NCI-H2196 treated with DMSO at 0.1 percent for 48 hours (cell line): ENCODE measurements around the gene LGI2.
"Not testable (repeated sequence)": the region's sequence is repeated elsewhere in the genome, so short reads cannot be mapped to it uniquely, and the experiment has no call there.

ENCODE experiments used
- DNase-seq: peaks from one replicate; lab custom pipeline; 2025; ENCODE audit not compliant: unreplicated experiment; lab: John Stamatoyannopoulos, UW

The LGI2 gene, protein sequence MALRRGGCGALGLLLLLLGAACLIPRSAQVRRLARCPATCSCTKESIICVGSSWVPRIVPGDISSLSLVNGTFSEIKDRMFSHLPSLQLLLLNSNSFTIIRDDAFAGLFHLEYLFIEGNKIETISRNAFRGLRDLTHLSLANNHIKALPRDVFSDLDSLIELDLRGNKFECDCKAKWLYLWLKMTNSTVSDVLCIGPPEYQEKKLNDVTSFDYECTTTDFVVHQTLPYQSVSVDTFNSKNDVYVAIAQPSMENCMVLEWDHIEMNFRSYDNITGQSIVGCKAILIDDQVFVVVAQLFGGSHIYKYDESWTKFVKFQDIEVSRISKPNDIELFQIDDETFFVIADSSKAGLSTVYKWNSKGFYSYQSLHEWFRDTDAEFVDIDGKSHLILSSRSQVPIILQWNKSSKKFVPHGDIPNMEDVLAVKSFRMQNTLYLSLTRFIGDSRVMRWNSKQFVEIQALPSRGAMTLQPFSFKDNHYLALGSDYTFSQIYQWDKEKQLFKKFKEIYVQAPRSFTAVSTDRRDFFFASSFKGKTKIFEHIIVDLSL

DNA sequence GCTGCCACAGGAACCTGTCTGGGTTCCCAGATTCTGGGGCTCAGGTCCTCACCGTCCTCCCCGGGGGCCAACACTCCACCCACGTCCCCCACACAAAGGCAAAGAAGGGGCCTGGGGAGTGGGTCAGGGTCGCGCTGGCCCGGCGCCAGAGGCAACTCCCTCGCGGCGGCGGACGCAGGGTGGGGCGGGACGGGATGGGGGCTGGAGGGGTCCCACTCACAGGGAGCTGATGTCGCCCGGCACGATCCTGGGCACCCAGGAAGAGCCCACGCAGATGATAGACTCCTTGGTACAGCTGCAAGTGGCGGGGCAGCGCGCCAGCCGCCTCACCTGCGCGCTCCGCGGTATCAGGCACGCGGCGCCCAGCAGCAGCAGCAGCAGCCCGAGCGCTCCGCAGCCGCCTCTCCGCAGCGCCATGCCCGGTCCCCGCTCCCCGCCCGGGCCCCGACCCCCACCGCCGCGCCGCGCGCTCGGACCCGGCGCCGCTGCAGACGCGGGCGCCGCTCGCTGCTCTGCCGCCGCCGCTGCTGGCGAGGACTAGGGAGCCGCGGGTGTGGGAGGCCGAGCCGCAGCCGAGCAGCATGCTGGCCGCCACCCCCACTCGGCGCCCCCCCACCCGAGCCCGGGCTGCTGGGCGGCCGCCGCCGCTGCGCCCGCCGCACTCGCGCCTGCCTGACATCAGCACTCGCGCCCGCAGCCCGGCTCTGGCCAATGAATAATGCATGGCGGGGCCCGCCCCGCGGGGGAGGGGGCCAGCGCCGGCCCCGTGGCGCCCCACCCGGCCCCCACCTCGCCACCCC, at the start of gene LGI2:
Gene LGI2, minus strand, starts transcription at position 670 of the 800 bp plus-strand sequence. Its CDS starts 253 bp downstream, at position 417.
- DNase-seq = no peak

DNA sequence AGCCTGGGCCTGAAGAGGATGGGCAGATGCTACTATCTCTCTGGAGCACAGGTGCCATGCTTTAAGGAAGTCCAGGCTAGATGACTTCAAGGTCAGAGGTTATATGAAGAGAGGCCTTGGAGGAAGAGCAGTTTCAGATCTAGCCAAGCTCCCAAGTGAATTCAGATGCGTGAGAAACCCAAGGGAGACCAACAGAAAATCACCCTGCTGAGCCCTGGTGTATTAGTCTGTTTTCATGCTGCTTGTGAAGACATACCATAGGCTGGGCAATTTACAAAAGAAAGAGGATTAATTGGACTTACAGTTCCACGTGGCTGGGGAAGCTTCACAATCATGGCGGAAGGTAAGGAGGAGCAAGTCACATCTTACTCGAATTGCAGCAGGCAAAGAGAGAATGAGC, 47.8 kb upstream of the LGI2 start:
- DNase-seq = no peak

DNA sequence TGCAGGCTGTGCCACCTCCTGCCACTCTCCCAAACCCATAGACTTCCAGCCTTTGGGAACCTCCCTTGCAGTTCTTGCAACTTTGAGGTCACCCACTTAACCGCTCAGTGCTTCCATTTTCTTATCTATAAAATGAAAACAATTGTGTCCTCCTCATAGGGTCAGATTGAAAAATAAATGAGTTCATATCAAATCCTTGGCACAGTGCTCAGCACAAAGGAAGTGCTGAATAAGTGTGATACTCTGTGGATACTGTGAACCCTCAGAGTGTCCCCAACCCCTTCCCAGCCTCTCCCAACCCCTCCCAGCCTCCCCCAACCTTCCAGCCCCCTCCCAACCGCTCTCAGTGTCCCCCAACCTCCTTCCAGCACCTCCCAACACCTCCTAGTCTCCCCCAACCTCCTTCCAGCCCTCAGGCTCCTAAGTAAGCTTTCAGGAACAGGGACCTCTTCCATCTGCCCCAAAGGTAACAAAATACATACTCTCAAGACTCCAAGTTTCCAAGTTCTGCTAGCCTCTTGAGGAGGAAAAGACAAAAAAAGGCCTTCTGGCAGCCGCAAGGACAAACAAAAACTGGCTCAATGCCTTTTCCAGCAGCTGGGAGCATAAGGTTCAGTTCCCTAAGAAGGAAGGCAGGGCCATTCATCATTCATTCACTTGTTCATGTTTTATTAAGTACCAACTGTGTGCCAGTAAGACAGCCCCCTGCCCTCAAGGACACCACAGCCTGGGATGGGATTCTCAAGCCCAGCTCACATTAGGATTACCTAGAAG, 46.1 kb upstream of the LGI2 start:
- DNase-seq = no peak

DNA sequence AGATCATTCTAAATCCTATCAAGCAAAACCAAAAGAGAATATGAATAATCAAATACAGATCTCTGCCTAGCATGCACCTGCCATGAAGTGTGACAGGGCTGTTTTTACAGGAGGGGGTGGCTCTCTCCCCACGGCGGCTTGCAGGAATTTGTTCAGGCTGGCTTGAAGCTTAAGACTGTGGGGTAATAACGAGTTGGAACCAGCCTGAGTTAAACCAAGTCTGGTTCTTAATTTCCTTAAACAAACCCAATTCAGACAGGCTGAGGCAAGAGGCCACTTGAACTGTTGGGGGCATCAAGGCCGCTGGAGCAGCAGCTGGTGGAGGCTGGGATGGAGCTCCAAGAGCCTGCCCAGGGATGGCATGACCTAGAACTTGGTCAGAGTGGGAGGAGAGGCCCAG, 45.1 kb upstream of the LGI2 start:
- no peak for DNase-seq

DNA sequence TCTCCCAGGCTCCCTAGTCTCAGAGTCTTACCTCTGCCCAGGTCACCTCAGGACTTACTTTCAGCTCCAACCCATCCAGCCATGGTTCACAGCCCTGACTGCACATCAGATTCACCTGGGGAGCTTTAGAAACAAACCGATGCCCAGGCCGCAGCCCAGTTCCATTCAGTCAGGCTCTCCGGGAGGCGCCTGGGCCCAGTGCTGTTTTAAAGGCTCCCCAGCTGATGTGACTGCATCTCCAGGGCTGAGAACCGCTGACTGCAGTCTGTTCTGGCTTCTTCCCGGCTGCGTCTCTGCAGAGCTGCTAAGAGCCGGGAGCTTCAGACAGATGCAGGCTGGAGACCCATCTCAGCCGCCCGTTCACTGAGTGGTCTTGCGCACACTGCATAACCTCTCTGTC, 44.4 kb upstream of the LGI2 start:
- DNase-seq = no peak

DNA sequence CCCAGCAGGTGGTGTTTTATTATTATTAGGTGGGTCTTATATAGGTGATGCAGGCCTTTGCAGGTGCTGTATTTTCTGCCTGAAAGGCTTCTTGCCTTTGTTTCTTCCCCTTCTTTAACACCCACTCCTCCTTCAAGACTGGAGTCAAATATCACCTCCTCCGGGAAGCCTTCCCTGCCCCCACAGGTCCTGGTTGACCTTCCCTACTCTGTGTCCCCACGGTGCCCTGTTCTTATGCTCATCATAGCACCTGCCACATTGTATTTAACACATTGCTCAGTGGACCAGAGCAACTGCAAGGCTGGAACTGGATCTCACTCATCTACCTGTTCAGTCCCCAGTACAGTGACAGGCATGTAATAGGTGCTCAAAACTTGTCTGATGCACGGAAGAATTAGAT, 39.8 kb upstream of the LGI2 start:
- no peak for DNase-seq

DNA sequence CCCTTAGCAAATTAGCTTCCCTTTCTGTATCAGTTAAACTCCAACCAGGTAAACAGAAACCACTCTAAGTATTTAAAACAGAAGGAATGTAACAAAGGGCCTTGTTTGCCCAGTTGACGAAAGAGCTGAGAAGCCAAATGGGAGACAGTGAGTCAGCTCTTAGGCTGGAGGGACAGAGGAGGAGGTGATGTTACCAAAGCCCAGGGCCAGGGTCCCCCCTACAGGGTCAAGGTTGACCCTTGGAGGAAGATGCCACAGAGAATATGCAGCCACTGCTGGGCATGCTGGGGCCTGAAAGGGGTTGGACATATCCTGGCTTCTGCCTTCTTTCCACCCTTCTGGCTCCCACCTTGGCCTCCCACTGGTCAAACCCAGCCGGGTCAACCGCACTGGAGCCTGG, 38.3 kb upstream of the LGI2 start:
- DNase-seq = no peak

DNA sequence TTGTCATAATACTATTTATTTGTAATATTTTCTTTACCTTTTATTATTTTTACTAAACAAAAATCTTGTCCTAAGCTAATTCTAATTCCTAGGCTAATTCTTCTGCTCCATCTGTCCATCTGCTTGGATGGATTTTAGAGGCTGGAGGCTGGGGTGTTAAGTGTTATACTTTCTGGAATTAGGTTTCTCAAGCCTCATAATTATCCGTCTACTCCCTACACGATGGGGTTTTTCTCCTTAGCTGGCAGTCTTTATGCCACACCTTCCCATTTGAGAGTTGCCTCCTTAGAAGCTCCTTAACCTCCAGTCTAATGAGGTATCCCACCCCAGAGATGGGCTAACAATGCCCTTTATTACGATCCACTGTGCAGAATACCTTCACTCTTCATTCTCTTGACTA, 37.6 kb upstream of the LGI2 start:
- no peak for DNase-seq

DNA sequence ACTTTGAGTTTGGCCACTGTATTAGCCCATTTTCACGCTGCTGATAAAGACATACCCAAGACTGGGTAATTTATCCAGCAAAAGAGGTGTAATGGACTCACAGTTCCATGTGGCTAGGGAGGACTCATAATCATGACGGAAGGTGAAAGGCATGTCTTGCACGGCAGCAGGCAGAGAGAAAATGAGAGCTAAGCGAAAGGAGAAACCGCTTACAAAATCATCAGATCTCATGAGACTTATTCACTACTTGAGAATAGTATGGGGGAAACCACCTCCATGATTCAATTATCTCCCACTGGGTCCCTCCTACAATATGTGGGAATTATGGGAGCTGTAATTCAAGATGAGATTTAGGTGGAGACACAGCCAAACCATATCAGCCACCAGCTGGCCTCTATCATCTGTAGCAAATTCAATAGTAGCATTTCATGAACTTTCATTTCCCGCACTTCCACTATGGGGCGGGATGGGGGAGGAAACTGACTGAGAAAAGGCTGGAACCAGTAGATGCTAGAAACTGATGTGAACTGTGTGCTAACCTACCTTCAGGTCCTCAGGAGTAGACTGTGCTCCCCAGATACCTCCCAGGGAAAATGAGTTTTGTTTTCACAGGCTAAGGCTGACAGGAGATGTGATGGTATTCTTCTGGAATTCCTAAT, 35.3 kb upstream of the LGI2 start:
- DNase-seq = no peak

DNA sequence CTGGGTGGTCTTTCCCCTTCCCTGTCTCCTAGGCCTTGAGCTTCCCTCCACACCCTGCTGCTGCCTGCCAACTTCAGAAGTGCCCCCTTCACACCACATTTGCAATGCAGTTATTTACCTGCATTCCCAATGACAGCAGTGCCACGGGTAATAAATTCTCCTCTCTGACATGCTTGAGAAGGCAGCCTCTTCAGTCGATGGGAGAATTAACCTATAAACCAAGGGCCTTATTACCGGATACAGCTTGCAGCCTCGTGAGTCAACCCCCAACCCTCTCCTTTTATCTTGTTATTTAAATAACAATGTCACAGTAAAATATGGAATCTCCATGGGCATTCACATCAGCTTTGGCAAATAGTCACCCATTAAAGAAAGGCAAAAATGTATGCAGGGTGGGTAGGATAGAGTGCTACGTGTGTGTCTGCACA, 34.7 kb upstream of the LGI2 start:
- DNase-seq = no peak

DNA sequence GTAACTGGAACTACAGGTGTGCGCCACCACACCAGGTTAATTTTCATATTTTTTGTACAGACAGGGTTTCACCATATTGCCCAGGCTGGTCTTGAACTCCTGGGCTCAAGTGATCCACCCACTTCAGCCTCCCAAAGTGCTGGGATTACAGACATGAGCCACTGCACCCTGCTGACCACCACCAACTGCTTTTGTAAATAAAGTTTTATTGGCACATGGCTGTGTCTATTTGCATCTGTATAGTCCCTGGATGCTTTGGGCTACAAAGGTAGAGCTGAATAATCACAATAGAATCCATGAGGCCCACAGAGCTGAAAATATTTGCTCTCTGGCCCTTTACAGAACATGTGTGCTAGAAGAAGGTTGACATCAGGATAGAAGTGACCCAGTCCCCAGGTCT, 33.7 kb upstream of the LGI2 start:
- not testable (repeated sequence) for DNase-seq

DNA sequence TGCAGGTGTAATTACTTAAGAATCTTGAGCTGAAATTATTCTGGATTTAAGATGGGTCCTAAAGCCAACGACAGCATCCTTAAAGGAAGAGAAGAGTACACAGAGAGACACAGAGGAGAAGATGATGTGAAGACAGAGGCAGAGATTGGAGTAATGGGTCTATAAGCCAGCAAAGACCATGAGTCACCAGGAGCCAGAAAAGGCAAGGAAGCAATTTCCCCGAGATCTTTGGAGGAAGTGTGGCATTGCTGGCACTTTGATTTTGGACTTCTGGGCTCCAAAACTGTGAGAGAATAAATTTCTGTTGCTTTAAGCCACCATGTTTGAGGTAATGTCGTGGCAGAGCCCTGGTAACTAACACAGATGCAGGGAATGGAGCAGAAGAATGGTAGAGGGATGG, 32.4 kb upstream of the LGI2 start:
- no peak for DNase-seq

DNA sequence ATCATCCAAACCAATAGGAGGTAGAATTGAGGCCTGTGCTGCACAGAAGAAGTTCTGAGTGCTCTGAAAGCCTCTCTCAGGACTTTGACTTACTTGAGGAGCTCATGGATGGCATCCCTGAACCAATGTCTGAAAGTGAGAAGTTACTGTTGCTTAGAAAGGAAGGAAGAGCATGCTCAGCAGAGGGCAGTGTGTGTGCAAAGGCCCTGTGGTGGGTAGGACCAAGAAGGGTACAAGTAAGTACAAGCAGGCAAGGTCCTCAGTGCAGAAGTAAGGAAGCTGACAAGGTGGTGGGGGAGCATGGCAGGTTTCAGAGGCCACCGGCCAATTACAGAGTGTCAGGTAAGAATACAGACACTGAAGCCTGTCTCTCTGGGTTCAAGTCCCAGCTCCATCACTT, 31.4 kb upstream of the LGI2 start:
- no peak for DNase-seq

DNA sequence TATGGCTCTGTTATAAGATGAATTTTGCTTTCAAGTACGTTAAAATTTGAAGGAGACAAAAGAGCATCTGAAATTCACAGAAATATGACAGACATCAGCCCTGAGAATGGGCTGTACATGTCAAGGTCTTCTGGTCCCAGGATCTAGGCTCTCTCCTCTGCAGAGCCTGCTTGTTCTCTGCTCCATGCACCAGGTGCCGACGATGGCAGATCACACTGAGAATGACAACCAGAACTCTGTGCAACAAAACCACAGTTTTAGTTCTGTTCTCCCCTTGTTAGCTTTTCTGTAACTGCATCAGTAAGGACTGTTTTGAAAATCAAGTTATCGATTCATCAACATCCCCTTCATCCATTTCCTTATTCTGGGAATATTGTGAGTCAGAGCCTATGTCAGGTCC, 30.9 kb upstream of the LGI2 start:
- no peak for DNase-seq

DNA sequence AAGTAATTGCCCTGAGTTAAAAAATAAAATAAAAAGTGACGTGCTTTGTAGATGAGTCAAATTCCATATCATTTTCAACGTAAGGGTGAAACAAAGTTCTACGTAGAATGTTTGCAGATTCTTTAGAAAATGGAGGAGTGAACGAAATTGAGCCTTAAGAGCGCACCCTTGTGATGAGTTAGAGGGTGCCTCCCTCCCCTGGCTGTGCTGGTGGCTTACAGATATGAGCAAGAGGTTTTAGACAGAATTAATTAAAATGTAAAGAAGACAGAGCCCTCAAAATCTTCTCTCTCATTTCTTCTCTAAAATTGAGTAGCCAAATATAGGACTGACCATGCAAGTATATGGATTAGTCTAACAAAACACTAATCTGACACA, 30.2 kb upstream of the LGI2 start:
- DNase-seq = no peak

DNA sequence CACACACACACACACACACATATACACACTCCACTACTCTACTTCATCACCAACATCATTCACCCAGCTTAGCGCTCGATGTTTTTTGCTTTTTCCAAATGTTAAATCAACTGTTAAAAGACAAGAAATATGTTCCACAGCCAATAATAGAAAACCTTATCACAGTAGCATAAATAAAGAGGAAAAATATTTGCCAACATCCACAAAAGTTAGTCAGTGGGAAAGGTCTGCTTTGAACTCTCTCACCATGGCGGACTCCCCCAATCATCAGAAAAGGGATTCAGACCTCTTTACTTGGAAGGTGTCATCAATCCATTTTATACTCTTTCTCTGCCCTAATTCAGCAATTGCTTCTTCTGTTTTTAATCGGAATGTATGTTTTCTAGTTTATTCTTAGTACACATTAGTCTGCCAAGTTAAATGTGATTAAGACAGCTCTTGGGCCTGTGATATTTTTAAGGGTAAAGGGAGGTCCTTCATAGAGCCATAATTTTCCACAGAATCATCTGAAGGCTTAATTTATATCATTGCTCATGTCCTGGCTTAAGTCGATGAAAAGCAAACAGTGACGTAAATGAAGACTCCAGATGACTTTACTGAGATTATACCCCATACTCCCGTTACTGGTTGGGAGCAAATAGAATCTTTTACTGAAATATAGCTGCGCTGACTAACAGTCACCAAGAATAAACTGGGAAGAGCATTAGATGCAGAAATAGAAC, 29.7 kb upstream of the LGI2 start:
- no peak for DNase-seq

DNA sequence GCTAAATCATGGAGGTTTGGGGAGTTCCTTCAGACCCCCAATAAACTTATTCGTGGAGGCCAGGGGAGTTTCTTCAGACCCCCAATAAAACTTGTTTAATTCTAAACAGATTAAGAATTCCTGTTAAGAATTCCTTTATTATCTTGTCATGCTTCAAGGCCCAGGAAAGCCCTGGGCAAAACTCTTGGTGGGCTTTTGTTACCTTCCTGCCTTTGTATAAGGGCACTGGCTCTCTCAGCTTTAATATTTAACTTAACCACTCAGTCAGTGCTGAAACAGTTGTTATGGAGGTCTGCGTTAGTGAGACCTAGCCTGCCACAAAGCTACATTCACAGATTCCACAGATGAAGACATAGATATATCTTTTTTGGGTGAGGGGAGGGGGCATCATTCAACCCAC, 29.0 kb upstream of the LGI2 start:
- DNase-seq = no peak

DNA sequence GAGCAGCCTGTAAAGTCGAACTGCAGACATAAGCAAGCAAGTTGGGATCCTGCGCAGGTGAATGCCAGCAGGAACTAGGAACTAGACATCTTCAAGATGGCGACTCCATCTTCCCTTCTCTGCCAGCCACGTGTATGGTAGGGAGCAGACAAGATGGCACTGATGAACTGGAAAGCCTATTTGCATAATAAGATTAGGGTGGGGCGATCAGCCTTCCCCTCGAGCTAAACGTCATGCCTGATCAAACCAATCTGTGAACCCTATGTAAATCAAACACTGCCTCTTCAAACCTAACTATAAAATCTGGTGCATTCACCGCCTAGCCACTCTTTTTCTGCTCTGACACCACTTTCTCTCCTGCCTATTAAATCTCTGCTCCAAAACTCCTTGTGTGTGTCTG, 28.1 kb upstream of the LGI2 start:
- no peak for DNase-seq

DNA sequence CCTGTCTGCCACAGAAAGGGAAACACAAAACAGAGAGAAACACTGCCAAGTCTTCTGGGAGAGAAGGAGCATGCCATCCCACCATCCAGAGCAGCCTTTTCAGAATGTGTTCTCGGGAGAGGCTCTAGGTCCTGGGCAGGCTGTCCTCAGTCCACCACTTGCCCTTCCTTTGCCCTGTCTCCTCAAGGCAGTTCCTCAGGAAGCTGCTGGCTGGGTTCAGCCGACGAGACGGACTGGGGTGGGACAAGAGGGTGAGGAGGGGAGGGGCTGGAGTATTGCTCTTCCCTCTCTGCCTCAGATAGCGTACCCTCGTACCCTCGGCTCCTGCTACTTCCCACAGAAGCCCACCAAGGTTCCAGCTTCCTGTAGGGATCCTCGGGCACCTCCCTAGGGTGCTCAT, 26.6 kb upstream of the LGI2 start:
- no peak for DNase-seq

DNA sequence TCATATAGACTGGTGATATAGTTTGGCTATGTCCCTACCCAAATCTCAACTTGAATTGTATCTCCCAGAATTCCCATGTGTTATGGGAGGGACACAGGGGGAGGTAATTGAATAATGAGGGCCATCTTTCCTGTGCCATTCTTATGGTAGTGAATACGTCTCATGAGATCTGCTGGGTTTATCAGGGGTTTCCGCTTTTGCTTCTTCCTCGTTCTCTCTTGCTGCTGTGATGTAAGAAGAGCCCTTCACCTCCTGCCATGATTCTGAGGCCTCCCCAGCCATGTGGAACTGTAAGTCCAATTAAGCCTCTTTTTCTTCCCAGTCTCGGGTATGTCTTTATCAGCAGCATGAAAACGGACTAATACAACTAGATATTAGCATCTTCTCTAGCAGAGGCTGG, 21.3 kb upstream of the LGI2 start:
- DNase-seq = not testable (repeated sequence)
